Lower lobe of right lung (tissue), 2 donors: Measurements from ENCODE around the gene PCDHA1. TPM values are rescaled to one million over a fixed set of nuclear protein-coding genes. Genes with fewer than 3 reads are reported as not detected.

Source experiments
- ATAC-seq, 2 donors: fragments of 200-7000 bp; cut with Tn5 transposase; one replicate each; pipeline ENCODE4 v1.9.1; 2020 to 2022; ENCODE audit warnings: mild to moderate bottlenecking in 2 of 2, moderate library complexity in 2 of 2
- DNase-seq: peaks from one replicate; pipeline ENCODE4 v3.0.0-alpha.2; 2020
- H3K27ac ChIP-seq: fragments of 200-600 bp; one replicate; pipeline ENCODE4 v1.8.0; 2022
- H3K27me3 ChIP-seq: fragments of 200-600 bp; one replicate; pipeline ENCODE4 v1.8.0; 2022; ENCODE audit warnings: low read depth
- H3K36me3 ChIP-seq: fragments of 200-600 bp; one replicate; pipeline ENCODE4 v1.8.0; 2022; ENCODE audit warnings: mild to moderate bottlenecking
- H3K4me1 ChIP-seq: fragments of 200-600 bp; one replicate; pipeline ENCODE4 v1.8.0; 2022
- H3K4me3 ChIP-seq: fragments of 200-600 bp; one replicate; pipeline ENCODE4 v1.8.0; 2022; ENCODE audit warnings: mild to moderate bottlenecking
- H3K9me3 ChIP-seq: fragments of 200-600 bp; one replicate; pipeline ENCODE4 v1.8.0; 2022
- CTCF ChIP-seq: fragments of 200-600 bp; IDR thresholded peaks from one replicate; pipeline ENCODE4 v1.8.0; 2022; ENCODE audit warnings: antibody characterized with exemption, mild to moderate bottlenecking
- intact Hi-C: fragments of 100-400 bp; cut with DNase I; formaldehyde crosslinking; loops from one replicate; pipeline ENCODE4 v1.11.0; 2022
- total RNA-seq: library from RNA; stranded (reverse); fragmentation: NEBNext Ultra II Directional; extraction: Animal tissue kit (Norgen Biotek cat#: 25700); gene quantifications from one replicate; pipeline ENCODE4 v1.2.1, GENCODE V29; 2021
- donor health status: DM: no; HTN: yes; CAD: no; lungs with severe emphysema.

The PCDHA1 gene
- total RNA-seq, 1 donor from 2014 or later = not detected

DNA sequence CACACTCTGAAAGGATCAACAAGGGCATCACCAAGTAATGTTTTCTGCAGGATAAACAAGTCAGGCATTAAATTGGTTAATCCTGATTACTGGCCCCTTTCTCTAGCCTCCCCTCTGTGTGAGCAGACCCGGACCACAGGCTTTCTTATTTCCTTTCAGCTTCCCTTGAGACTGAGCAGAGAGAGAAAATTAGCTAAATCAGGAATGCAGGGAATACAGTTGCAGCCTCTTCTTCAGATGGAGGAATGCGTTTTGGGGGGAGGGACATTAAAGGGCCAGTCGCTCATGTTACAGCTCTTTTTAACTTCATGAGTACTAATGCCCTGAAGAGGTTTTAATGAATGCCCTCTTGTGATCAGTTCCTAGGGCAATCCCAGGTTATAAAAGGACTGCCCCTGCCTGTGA, 200.2 kb downstream of the PCDHA1 start:
- H3K4me3 ChIP-seq = no peak overlapping the region
- no peak for DNase-seq
- intact Hi-C loops = no loop called here
- no peak for ATAC-seq
- no peaks in the 10 kb centered on the region for H3K27me3 ChIP-seq
- H3K4me1 ChIP-seq = no peaks in the 10 kb centered on the region
- no peaks in the 10 kb centered on the region for H3K36me3 ChIP-seq
- no peaks in the 10 kb centered on the region for H3K9me3 ChIP-seq
- no peak for TF ChIP-seq CTCF
- no peak overlapping the region for H3K27ac ChIP-seq

GRCh38 chr5:140988100-140988499, 202.2 kb downstream of the PCDHA1 start:
- no peaks in the 10 kb centered on the region for H3K4me1 ChIP-seq
- peak; percentile 87 to 90 for ATAC-seq
- H3K36me3 ChIP-seq = no peaks in the 10 kb centered on the region
- H3K9me3 ChIP-seq = no peaks in the 10 kb centered on the region
- H3K4me3 ChIP-seq = no peak overlapping the region
- intact Hi-C loops = no loop called here
- peak; percentile 72 for DNase-seq
- no peak for TF ChIP-seq CTCF
- H3K27ac ChIP-seq = no peak overlapping the region
- H3K27me3 ChIP-seq = no peaks in the 10 kb centered on the region

- H3K4me3 ChIP-seq = no peak overlapping the region
- DNase-seq = no peak
- no peaks in the 10 kb centered on the region for H3K9me3 ChIP-seq
- TF ChIP-seq CTCF = no peak
- no peaks in the 10 kb centered on the region for H3K36me3 ChIP-seq
- peak overlapping the region; percentile 47 for H3K27ac ChIP-seq
- H3K4me1 ChIP-seq = no peaks in the 10 kb centered on the region
- no peaks in the 10 kb centered on the region for H3K27me3 ChIP-seq
- intact Hi-C loops = no loop called here
- ATAC-seq = peak in 1 of 2 donors; percentile 34
These were observed 202.7 kb downstream of the PCDHA1 start for GRCh38 chr5:140988608-140989007.

DNA sequence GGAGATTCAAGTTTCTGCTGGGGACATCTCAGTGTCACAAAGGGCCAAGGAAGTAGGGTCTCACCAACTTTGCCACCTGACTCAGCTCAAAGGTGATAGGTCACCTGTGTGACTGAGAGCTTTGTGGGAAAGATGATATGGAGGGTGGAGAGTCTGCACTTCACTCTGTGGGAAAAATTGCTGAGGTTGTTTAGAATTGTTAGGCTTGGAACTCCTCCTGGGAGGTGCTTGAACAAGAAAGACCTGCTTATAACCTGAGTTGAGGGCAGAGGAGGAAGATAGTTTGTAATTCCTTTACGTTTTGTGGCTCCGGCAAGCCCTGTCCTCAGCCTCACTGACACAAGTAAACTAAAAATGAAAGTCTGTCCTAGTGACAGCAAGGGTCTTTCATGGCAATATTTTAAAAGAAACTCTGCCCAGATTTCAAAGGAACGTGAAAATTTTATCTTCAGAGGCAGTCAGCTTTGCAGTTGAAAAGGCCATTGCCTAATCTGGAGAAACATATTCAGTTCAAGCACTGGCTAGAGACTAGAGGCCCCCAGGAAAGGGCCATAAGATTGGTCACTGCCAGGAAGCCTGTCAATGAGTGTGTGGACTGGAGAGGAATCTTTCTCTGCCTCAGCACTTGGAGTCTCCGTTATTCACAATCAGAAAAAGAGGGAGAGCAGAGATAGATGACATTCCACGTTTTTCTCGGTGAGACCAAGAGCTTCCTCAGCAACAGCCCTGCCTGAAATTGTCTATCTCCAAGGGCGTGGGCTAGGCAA, 203.5 kb downstream of the PCDHA1 start:
- no peaks in the 10 kb centered on the region for H3K4me1 ChIP-seq
- H3K27ac ChIP-seq = peak overlapping the region; percentile 47
- H3K9me3 ChIP-seq = no peaks in the 10 kb centered on the region
- no peak for TF ChIP-seq CTCF
- H3K27me3 ChIP-seq = no peaks in the 10 kb centered on the region
- ATAC-seq (peak; percentile 51 to 81), DNase-seq (no peak)
- H3K4me3 ChIP-seq = no peak overlapping the region
- no peaks in the 10 kb centered on the region for H3K36me3 ChIP-seq
- intact Hi-C loops = no loop called here

DNA sequence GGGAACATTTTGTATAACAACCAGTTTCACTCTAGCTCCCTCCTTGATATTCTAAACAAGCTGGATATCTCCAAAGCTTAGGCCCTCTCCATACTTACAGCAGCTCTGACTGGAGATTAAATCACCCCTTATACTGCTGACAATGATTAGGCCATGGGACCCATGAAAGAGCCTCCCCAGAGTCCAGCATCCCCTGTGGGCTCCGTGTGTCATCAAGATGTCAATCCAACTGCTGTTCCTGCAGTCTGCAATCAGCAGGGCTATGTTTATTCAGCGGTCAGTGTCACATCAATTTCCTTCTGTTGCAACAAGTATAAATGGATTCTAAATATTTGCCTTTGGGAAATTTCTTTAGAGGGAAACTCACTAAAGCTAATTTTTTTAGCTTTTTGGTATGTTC, 206.9 kb downstream of the PCDHA1 start:
- ATAC-seq (no peak), DNase-seq (no peak)
- Histone ChIP-seq H3K36me3 (no peaks in the 10 kb centered on the region), H3K4me3 (no peak overlapping the region), H3K27ac (no peak overlapping the region), H3K4me1 (no peaks in the 10 kb centered on the region), H3K9me3 (no peaks in the 10 kb centered on the region), H3K27me3 (no peaks in the 10 kb centered on the region)
- intact Hi-C loops = no loop called here
- TF ChIP-seq CTCF = no peak
